Endodermal cell (in vitro differentiated cells): ENCODE results near the gene DSCAML1. TPM values are rescaled to one million over a fixed set of nuclear protein-coding genes. Genes with fewer than 3 reads are reported as not detected.
A peak's percentile ranks its signal among the peaks of the same experiment; 100 is the strongest.

Source experiments
- DNase-seq: peaks from one replicate; pipeline ENCODE4 v3.0.0-alpha.2; 2017
- H3K27ac ChIP-seq: 2 replicates; pipeline ENCODE4 v1.5.1; 2013; ENCODE audit warnings: mild to moderate bottlenecking, low read depth, low read length, moderate library complexity
- H3K27me3 ChIP-seq: 2 replicates; pipeline ENCODE4 v1.6.1; 2013; ENCODE audit warnings: mild to moderate bottlenecking, low read length, moderate library complexity; ENCODE audit not compliant: insufficient read depth, control insufficient read depth, poor library complexity, severe bottlenecking
- H3K36me3 ChIP-seq: 2 replicates; pipeline ENCODE4 v1.7.0; 2013; ENCODE audit warnings: mild to moderate bottlenecking, low read length, moderate library complexity; ENCODE audit not compliant: control insufficient read depth, insufficient read depth
- H3K4me1 ChIP-seq: one replicate; pipeline ENCODE4 v1.7.0; 2013; ENCODE audit warnings: low read length; ENCODE audit not compliant: control insufficient read depth, insufficient read depth
- H3K4me3 ChIP-seq: 2 replicates; pipeline ENCODE4 v1.5.1; 2013; ENCODE audit warnings: mild to moderate bottlenecking, low read length, moderate library complexity
- H3K9ac ChIP-seq: 2 replicates; pipeline ENCODE4 v1.6.1; 2013; ENCODE audit warnings: mild to moderate bottlenecking, low read length, moderate library complexity; ENCODE audit not compliant: poor library complexity, severe bottlenecking; ENCODE audit errors: extremely low read depth
- H3K9me3 ChIP-seq: 2 replicates; pipeline ENCODE4 v1.6.1; 2013; ENCODE audit warnings: mild to moderate bottlenecking, low read length, moderate library complexity; ENCODE audit not compliant: control insufficient read depth
- H3K27ac Mint-ChIP-seq: 2 replicates; pipeline ENCODE4 v1.8.0; 2020; ENCODE audit warnings: mixed read lengths
- H3K27me3 Mint-ChIP-seq: 2 replicates; pipeline ENCODE4 v1.8.0; 2021; ENCODE audit warnings: mild to moderate bottlenecking, mixed read lengths; ENCODE audit not compliant: insufficient read depth
- H3K36me3 Mint-ChIP-seq: 2 replicates; pipeline ENCODE4 v1.8.0; 2020; ENCODE audit warnings: low read depth, mixed read lengths
- H3K4me1 Mint-ChIP-seq: 2 replicates; pipeline ENCODE4 v1.8.0; 2020; ENCODE audit warnings: mixed read lengths
- H3K4me3 Mint-ChIP-seq: 2 replicates; pipeline ENCODE4 v1.8.0; 2020; ENCODE audit warnings: mild to moderate bottlenecking, moderate library complexity, mixed read lengths
- H3K9me3 Mint-ChIP-seq: 2 replicates; pipeline ENCODE4 v1.8.0; 2020; ENCODE audit warnings: mild to moderate bottlenecking, mixed read lengths
- WGBS, 2 experiments: methylation state at CpG; one replicate each; pipeline versions ENCODE4 v1.1.5 to v1.1.7; 2013; ENCODE audit warnings: missing lambda C conversion rate in 2 of 2, mixed read lengths in 1 of 2; ENCODE audit not compliant: insufficient coverage in 1 of 2, insufficient read length in 1 of 2; 5-methylcytosine and 5-hydroxymethylcytosine counted together
- total RNA-seq, 2 donors: library from RNA; stranded (reverse); fragmentation: NEBNext Ultra II Directional in 1 of 2; extraction: Animal tissue kit (Norgen Biotek cat#: 25700) in 1 of 2; gene quantifications; 2 replicates in 1 of 2; 3 replicates in 1 of 2; pipeline ENCODE4 v1.2.1, GENCODE V29; 2021
- TF ChIP-seq, protein P1 (sequence below): fragments of 200-600 bp; sonication (generic); conservative IDR thresholded peaks from 2 replicates; pipeline ENCODE4 v1.5.0; 2021; ENCODE audit warnings: antibody characterized with exemption, mild to moderate bottlenecking

DSCAML1 gene
- total RNA-seq, 2 donors from 2014 or later = 5.6 to 10.9 TPM

DNA sequence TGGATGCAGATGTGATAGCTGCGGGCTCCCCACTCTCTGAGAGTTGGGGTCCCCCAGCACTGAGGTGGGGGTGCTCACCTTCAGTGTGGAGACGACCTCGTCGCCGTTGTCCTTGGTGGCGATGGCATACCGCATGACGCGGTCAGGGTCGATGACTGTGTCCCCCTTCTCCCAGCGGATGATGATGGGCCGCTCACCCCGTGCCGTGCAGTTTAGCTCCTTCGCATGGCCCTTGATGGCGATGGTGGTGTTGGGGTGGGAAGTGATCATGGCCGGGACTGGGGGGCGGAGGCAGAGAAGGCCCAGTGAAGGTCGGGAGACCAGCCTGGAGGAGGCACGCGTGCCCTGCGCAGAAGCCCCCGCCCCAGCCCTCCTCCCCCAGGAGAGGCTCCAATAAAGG, 315.1 kb downstream of the DSCAML1 start:
- no peak overlapping the region for H3K4me3 Mint-ChIP-seq

DNA sequence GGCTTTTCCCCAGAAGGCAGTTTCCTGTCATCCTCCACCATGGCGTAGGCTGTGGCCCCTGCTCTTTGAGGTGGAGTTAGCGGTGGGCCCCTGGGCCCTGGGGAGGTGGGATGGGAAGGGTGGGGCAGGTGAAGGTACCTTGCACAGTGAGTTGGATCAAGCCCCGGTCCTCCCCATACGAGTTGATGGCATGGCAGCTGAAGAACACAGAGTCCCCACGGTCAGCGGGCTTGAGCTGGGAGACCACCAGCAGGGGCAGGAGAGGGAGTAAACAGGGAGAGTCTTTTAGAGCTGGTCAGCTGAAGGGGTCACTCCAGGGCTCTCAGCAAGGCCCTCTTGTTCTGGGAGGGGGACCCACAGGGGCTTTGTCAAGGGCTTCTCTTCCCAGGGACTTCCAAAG, 316.0 kb downstream of the DSCAML1 start:
- TF ChIP-seq, protein P1, sequence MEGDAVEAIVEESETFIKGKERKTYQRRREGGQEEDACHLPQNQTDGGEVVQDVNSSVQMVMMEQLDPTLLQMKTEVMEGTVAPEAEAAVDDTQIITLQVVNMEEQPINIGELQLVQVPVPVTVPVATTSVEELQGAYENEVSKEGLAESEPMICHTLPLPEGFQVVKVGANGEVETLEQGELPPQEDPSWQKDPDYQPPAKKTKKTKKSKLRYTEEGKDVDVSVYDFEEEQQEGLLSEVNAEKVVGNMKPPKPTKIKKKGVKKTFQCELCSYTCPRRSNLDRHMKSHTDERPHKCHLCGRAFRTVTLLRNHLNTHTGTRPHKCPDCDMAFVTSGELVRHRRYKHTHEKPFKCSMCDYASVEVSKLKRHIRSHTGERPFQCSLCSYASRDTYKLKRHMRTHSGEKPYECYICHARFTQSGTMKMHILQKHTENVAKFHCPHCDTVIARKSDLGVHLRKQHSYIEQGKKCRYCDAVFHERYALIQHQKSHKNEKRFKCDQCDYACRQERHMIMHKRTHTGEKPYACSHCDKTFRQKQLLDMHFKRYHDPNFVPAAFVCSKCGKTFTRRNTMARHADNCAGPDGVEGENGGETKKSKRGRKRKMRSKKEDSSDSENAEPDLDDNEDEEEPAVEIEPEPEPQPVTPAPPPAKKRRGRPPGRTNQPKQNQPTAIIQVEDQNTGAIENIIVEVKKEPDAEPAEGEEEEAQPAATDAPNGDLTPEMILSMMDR = peak; percentile 24
- H3K4me3 Mint-ChIP-seq = no peak overlapping the region
- H3K27me3 ChIP-seq = peaks cover 6% of the 10 kb centered on the region
- 83 to 90% methylated on average over 2 to 6 of the region's 6 CpGs for WGBS, 2 experiments
- H3K36me3 Mint-ChIP-seq = no peaks in the 10 kb centered on the region
- no peak overlapping the region for H3K4me3 ChIP-seq
- H3K4me1 Mint-ChIP-seq = no peaks in the 10 kb centered on the region
- no peaks in the 10 kb centered on the region for H3K27me3 Mint-ChIP-seq
- no peaks in the 10 kb centered on the region for H3K9me3 Mint-ChIP-seq
- H3K9me3 ChIP-seq = no peaks in the 10 kb centered on the region
- H3K36me3 ChIP-seq = no peaks in the 10 kb centered on the region
- H3K4me1 ChIP-seq = no peaks in the 10 kb centered on the region
- no peak overlapping the region for H3K9ac ChIP-seq
- DNase-seq = no peak
- H3K27ac Mint-ChIP-seq = no peak overlapping the region
- no peak overlapping the region for H3K27ac ChIP-seq

More for the DNA sequence above, 315.1 kb downstream of the DSCAML1 start:
- no peak overlapping the region for H3K27ac Mint-ChIP-seq
- no peaks in the 10 kb centered on the region for H3K9me3 Mint-ChIP-seq
- H3K36me3 Mint-ChIP-seq = no peaks in the 10 kb centered on the region
- Histone ChIP-seq H3K4me3 (no peak overlapping the region), H3K27ac (no peak overlapping the region), H3K9ac (no peak overlapping the region), H3K27me3 (peaks cover 6% of the 10 kb centered on the region), H3K4me1 (no peaks in the 10 kb centered on the region), H3K9me3 (no peaks in the 10 kb centered on the region), H3K36me3 (no peaks in the 10 kb centered on the region)
- no peaks in the 10 kb centered on the region for H3K4me1 Mint-ChIP-seq
- DNase-seq = no peak
- TF ChIP-seq, protein P1 = no peak
- no peaks in the 10 kb centered on the region for H3K27me3 Mint-ChIP-seq
- 85 to 95% methylated on average over 5 to 23 of the region's 23 CpGs for WGBS, 2 experiments

DNA sequence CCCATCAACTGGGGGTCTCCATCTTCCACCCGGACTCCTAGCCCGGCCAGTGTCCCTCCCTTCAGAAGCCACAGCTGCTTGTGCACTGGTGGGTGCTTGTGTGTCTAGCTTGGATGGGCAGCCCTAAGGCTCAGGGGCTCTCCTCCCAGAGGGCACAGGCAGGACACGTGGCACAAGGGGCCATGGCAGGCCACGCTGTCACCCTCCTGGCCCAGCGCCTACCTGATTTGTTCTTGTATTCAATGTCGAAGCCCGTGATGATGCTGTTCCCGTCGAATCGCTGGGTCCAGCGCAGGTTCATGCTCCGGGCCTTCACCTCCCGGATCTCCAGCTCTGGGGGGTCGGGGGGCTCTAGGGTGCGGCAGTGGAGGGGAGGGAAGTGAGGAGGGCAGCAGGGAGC, 316.8 kb downstream of the DSCAML1 start:
- no peaks in the 10 kb centered on the region for H3K4me1 ChIP-seq
- no peaks in the 10 kb centered on the region for H3K36me3 ChIP-seq
- no peak overlapping the region for H3K4me3 ChIP-seq
- WGBS, 2 experiments = 90 to 93% methylated on average over 9 to 15 of the region's 15 CpGs
- Mint-ChIP-seq H3K4me1 (no peaks in the 10 kb centered on the region), H3K36me3 (no peaks in the 10 kb centered on the region), H3K9me3 (no peaks in the 10 kb centered on the region), H3K27me3 (no peaks in the 10 kb centered on the region), H3K27ac (no peak overlapping the region), H3K4me3 (no peak overlapping the region)
- no peak overlapping the region for H3K9ac ChIP-seq
- TF ChIP-seq, protein P1 = no peak
- H3K27me3 ChIP-seq = peaks cover 6% of the 10 kb centered on the region
- H3K27ac ChIP-seq = no peak overlapping the region
- H3K9me3 ChIP-seq = no peaks in the 10 kb centered on the region
- no peak for DNase-seq
